K562 (cell line): ENCODE results near the gene FAM167B. TPM values are rescaled to one million over a fixed set of nuclear protein-coding genes. Genes with fewer than 3 reads are reported as not detected.

Experiments used
- ATAC-seq: fragments of 200-7000 bp; cut with Tn5 transposase; 3 replicates; pipeline ENCODE4 v1.9.1; 2020; ENCODE audit warnings: moderate library complexity
- BruUV-seq: library from RNA; stranded (reverse); fragments of 400-500 nt; replicated peaks from 2 replicates; lab custom pipeline; 2021; lab: Mats Ljungman, UMichigan
- CTCF ChIA-PET: fragments of 300-600 bp; formaldehyde crosslinking; extraction: SDS; loops from one replicate; lab custom pipeline; 2021; ENCODE audit warnings: low intra/inter-chr PET ratio; lab: Yijun Ruan, JAX
- POLR2A ChIA-PET: fragments of 300-600, 350-650 bp; sonication (Branson Sonifier 250); formaldehyde crosslinking; extraction: SDS; loops from one replicate; lab custom pipeline; 2021; ENCODE audit warnings: antibody characterized with exemption, inconsistent platforms; lab: Yijun Ruan, JAX
- DNase-seq, 4 experiments: peaks; one replicate each; pipeline versions ENCODE4 v3.0.0 to v3.0.0-alpha.2; 2011 to 2018; ENCODE audit warnings: low spot score in 3 of 4, mixed read lengths in 3 of 4; ENCODE audit errors: extremely low read depth in 1 of 4
- FAIRE-seq: peaks from 2 replicates; lab custom pipeline; 2011; peaks lifted over from hg19 to GRCh38; lab: Jason Lieb, UNC
- H2AFZ ChIP-seq: 2 replicates; pipeline ENCODE4 v1.6.0; 2011; ENCODE audit warnings: low read depth, low read length, control low read depth, inconsistent platforms
- H3K27ac ChIP-seq: fragments of 200-600 bp; 3 replicates; pipeline ENCODE4 v1.8.0; 2011; ENCODE audit warnings: low read depth, mild to moderate bottlenecking, control low read depth, inconsistent platforms, low read length, moderate library complexity, mixed read lengths; ENCODE audit errors: extremely low read depth
- H3K27me3 ChIP-seq, 2 experiments: fragments of 300-600 bp in 1 of 2; 2 replicates in 1 of 2; 3 replicates in 1 of 2; pipeline versions ENCODE4 v1.6.0 to v1.8.0; 2011; ENCODE audit warnings: inconsistent platforms in 2 of 2, low read length in 2 of 2, mild to moderate bottlenecking in 1 of 2, mixed read lengths in 1 of 2, moderate library complexity in 1 of 2; ENCODE audit not compliant: control insufficient read depth in 2 of 2, insufficient read depth in 2 of 2
- H3K36me3 ChIP-seq: fragments of 300-600 bp; 3 replicates; pipeline ENCODE4 v1.8.0; 2011; ENCODE audit warnings: mild to moderate bottlenecking, low read length, inconsistent platforms; ENCODE audit not compliant: control insufficient read depth, insufficient read depth
- H3K4me1 ChIP-seq, 2 experiments: fragments of 200-600 bp in 1 of 2; replicated peaks in 1 of 2; 2 replicates in 1 of 2; 3 replicates in 1 of 2; pipeline versions ENCODE4 v1.5.1 to v1.8.0; 2011; ENCODE audit warnings: inconsistent platforms in 2 of 2, low read length in 2 of 2, mild to moderate bottlenecking in 1 of 2, mixed read lengths in 1 of 2, moderate library complexity in 1 of 2; ENCODE audit not compliant: control insufficient read depth in 2 of 2, insufficient read depth in 2 of 2
- H3K4me2 ChIP-seq: 2 replicates; pipeline ENCODE4 v1.6.1; 2011; ENCODE audit warnings: low read length, control low read depth, inconsistent platforms, mixed read lengths; ENCODE audit not compliant: insufficient read depth
- H3K4me3 ChIP-seq: fragments of 200-600 bp; sonication (generic), shearing (Covaris generic); 2 replicates; pipeline ENCODE4 v1.5.1; 2016; ENCODE audit warnings: control low read depth, inconsistent platforms
- H3K79me2 ChIP-seq: fragments of 200-600 bp; 3 replicates; pipeline ENCODE4 v1.8.0; 2011; ENCODE audit warnings: low read length, inconsistent platforms; ENCODE audit not compliant: control insufficient read depth, insufficient read depth
- H3K9ac ChIP-seq, 2 experiments: 2 replicates each; pipeline versions ENCODE4 v1.6.0 to v1.6.1; 2011; ENCODE audit warnings: low read depth in 2 of 2, low read length in 2 of 2, control low read depth in 1 of 2, inconsistent platforms in 1 of 2, mild to moderate bottlenecking in 1 of 2, mixed read lengths in 1 of 2; ENCODE audit not compliant: insufficient read depth in 1 of 2
- H3K9me1 ChIP-seq: one replicate; pipeline ENCODE4 v1.6.0; 2011; ENCODE audit warnings: inconsistent platforms, mild to moderate bottlenecking, low read length, moderate library complexity; ENCODE audit not compliant: control insufficient read depth, insufficient read depth
- H3K9me3 ChIP-seq: replicated peaks from 2 replicates; pipeline ENCODE4 v1.5.1; 2011; ENCODE audit warnings: low read depth, low read length, inconsistent platforms; ENCODE audit not compliant: control insufficient read depth, insufficient read depth
- H4K20me1 ChIP-seq: replicated peaks from 2 replicates; pipeline ENCODE4 v1.6.1; 2011; ENCODE audit warnings: low read length, inconsistent platforms, mixed read lengths; ENCODE audit not compliant: control insufficient read depth, insufficient read depth
- KLF6 ChIP-seq: fragments of 250-450 bp; sonication (Bioruptor Pico); IDR thresholded peaks from 2 replicates; pipeline ENCODE4 v1.4.0; 2020; ENCODE audit warnings: mild to moderate bottlenecking, moderate library complexity, borderline replicate concordance
- NUFIP1 ChIP-seq: fragments of 450-650 bp; IDR thresholded peaks from 2 replicates; pipeline ENCODE4 v1.6.1; 2018; ENCODE audit not compliant: partially characterized antibody
- ZBTB7A ChIP-seq: IDR thresholded peaks from 2 replicates; pipeline ENCODE4 v1.6.1; 2011; ENCODE audit warnings: low read depth, mild to moderate bottlenecking, low read length, moderate library complexity, borderline replicate concordance; ENCODE audit not compliant: control insufficient read depth
- WGBS: fragments of 100-300 bp; shearing (Covaris generic); methylation state at CpG from one replicate; pipeline ENCODE4 v1.1.6; 2016; ENCODE audit warnings: low coverage, mixed read lengths; ENCODE audit not compliant: insufficient coverage; ENCODE audit errors: missing lambda C conversion rate; 5-methylcytosine and 5-hydroxymethylcytosine counted together
- in situ Hi-C: fragments of 300-500 bp; cut with MboI; formaldehyde crosslinking; loops from 4 replicates; pipeline ENCODE4 v1.15.0; 2018; ENCODE audit warnings: inconsistent platforms, mixed read lengths
- intact Hi-C: fragments of 100-400 bp; cut with micrococcal nuclease; formaldehyde crosslinking; loops from 2 replicates; pipeline ENCODE4 v1.14.2; 2022
- polyA plus RNA-seq, 8 experiments: library from polyadenylated mRNA; depleted of rRNA in 4 of 8; stranded (reverse) in 5 of 8; unstranded in 3 of 8; fragments of >200 nt; fragmentation: Nextera tagmentation in 2 of 8; fragmentation: Illumina TruSeq in 1 of 8; extraction: Ambion mirVana in 2 of 8; extraction: Trizol in 1 of 8; gene quantifications; 2 replicates each; pipeline versions ENCODE4 v1.2.1 to v1.2.3, GENCODE V29; 2011 to 2014; ENCODE audit warnings: inconsistent platforms in 1 of 8, missing spikeins in 1 of 8
- total RNA-seq, 7 experiments: library from RNA; depleted of rRNA in 6 of 7; stranded (reverse); fragments of >200 nt in 6 of 7; fragmentation: Illumina TruSeq in 2 of 7; extraction: Trizol in 2 of 7; gene quantifications; 2 replicates each; pipeline versions ENCODE4 v1.2.1 to v1.2.3, GENCODE V29; 2011 to 2021; ENCODE audit warnings: low replicate concordance in 1 of 7
- TF ChIP-seq, protein P1 (sequence below): sonication (generic); formaldehyde crosslinking; IDR thresholded peaks from 2 replicates; pipeline ENCODE4 v1.8.1; 2023; ENCODE audit warnings: mild to moderate bottlenecking, missing genetic modification reagents
- TF ChIP-seq, protein P2 (sequence below): fragments of 450-650 bp; formaldehyde crosslinking; conservative IDR thresholded peaks from 2 replicates; pipeline ENCODE4 v1.4.0; 2022; ENCODE audit warnings: mild to moderate bottlenecking, missing genetic modification characterization

The FAM167B gene
- total and polyA plus RNA-seq, 9 of the 15 experiments (the other 6 are each of a cell fraction or from before 2014, with no cell fraction given): not detected

GRCh38 chr1:32275424-32275823 lies 28.4 kb downstream of the FAM167B start:
- H3K4me1 ChIP-seq: peaks cover 8 to 34% of the 10 kb centered on the region in 2 experiments; a peak in 4 of 5 replicates
- H2AFZ ChIP-seq: no peak overlapping the region
- DNase-seq (peak in 2 of 4 experiments; percentile 13 to 21), FAIRE-seq (no peak), ATAC-seq (no peak; the same call in 2 of the 3 replicates)
- CTCF ChIA-PET: no interaction called here
- TF ChIP-seq KLF6 (CRISPR knock-in tag) (no peak), ZBTB7A (0 out of 2 replicates have a peak, but pooled peaks have one; percentile 9), NUFIP1 (no peak)
- TF ChIP-seq, protein P1, sequence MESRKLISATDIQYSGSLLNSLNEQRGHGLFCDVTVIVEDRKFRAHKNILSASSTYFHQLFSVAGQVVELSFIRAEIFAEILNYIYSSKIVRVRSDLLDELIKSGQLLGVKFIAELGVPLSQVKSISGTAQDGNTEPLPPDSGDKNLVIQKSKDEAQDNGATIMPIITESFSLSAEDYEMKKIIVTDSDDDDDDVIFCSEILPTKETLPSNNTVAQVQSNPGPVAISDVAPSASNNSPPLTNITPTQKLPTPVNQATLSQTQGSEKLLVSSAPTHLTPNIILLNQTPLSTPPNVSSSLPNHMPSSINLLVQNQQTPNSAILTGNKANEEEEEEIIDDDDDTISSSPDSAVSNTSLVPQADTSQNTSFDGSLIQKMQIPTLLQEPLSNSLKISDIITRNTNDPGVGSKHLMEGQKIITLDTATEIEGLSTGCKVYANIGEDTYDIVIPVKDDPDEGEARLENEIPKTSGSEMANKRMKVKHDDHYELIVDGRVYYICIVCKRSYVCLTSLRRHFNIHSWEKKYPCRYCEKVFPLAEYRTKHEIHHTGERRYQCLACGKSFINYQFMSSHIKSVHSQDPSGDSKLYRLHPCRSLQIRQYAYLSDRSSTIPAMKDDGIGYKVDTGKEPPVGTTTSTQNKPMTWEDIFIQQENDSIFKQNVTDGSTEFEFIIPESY (CRISPR knock-in tag): peak; percentile 79
- TF ChIP-seq, protein P2, sequence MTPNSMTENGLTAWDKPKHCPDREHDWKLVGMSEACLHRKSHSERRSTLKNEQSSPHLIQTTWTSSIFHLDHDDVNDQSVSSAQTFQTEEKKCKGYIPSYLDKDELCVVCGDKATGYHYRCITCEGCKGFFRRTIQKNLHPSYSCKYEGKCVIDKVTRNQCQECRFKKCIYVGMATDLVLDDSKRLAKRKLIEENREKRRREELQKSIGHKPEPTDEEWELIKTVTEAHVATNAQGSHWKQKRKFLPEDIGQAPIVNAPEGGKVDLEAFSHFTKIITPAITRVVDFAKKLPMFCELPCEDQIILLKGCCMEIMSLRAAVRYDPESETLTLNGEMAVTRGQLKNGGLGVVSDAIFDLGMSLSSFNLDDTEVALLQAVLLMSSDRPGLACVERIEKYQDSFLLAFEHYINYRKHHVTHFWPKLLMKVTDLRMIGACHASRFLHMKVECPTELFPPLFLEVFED (CRISPR knock-in tag): no peak
- no TSS peak for BruUV-seq
- 59% methylated on average over 34 of the region's 41 CpGs for WGBS
- H3K27me3 ChIP-seq: peaks cover 0 to 13% of the 10 kb centered on the region in 2 experiments; a peak in 2 of 5 replicates
- H3K9me1 ChIP-seq: no peaks in the 10 kb centered on the region
- no peaks in the 10 kb centered on the region for H3K36me3 ChIP-seq
- no peaks in the 10 kb centered on the region for H3K79me2 ChIP-seq
- no peak overlapping the region for H3K27ac ChIP-seq
- in situ Hi-C loops (no loop called here), intact Hi-C loops (no loop called here)
- H4K20me1 ChIP-seq: no peaks in the 10 kb centered on the region
- POLR2A ChIA-PET: interaction anchor here (0.6 kb wide), 1 partner anchor 23 kb away, joined by 3 read pairs; no protein-coding TSS in a partner anchor
- no peak overlapping the region for H3K4me2 ChIP-seq
- H3K9me3 ChIP-seq: no peaks in the 10 kb centered on the region
- H3K9ac ChIP-seq: 0 out of 4 replicates have a peak overlapping the region, but pooled peaks of 1 of the 2 experiments have one; percentile 40
- no peak overlapping the region for H3K4me3 ChIP-seq
